HepG2 (cell line): ENCODE measurements around the gene TMCC2. TPM values are rescaled to one million over a fixed set of nuclear protein-coding genes. Genes with fewer than 3 reads are reported as not detected.

ENCODE experiments used
- ARID5B ChIP-seq: IDR thresholded peaks from 2 replicates; pipeline ENCODE4 v1.4.0; 2020; ENCODE audit warnings: mild to moderate bottlenecking, missing genetic modification reagents
- BORCS8-MEF2B ChIP-seq: sonication (generic); formaldehyde crosslinking; IDR thresholded peaks from 2 replicates; pipeline ENCODE4 v1.8.0; 2022; ENCODE audit warnings: mild to moderate bottlenecking, missing genetic modification reagents
- CENPBD1 ChIP-seq: sonication (generic); formaldehyde crosslinking; IDR thresholded peaks from 2 replicates; pipeline ENCODE4 v1.8.0; 2022; ENCODE audit warnings: missing genetic modification reagents, low read depth, mild to moderate bottlenecking, borderline replicate concordance
- ELF1 ChIP-seq: sonication (generic); formaldehyde crosslinking; IDR thresholded peaks from 2 replicates; pipeline ENCODE4 v1.4.0; 2020; ENCODE audit warnings: missing genetic modification reagents
- FOXO1 ChIP-seq: sonication (generic); formaldehyde crosslinking; IDR thresholded peaks from 2 replicates; pipeline ENCODE4 v1.4.0; 2020; ENCODE audit warnings: missing genetic modification reagents
- GTF2F1 ChIP-seq: fragments of 150-350 bp; IDR thresholded peaks from 2 replicates; pipeline ENCODE4 v1.6.1; 2014; ENCODE audit warnings: low read length
- HOXA3 ChIP-seq: sonication (generic); formaldehyde crosslinking; IDR thresholded peaks from 2 replicates; pipeline ENCODE4 v1.5.0; 2020; ENCODE audit warnings: missing genetic modification reagents
- MAF1 ChIP-seq: sonication (generic); formaldehyde crosslinking; IDR thresholded peaks from 2 replicates; pipeline ENCODE4 v1.5.0; 2020; ENCODE audit warnings: missing genetic modification reagents, borderline replicate concordance
- PHF21A ChIP-seq: sonication (generic); formaldehyde crosslinking; IDR thresholded peaks from 2 replicates; pipeline ENCODE4 v1.5.0; 2020; ENCODE audit warnings: mild to moderate bottlenecking, missing genetic modification reagents
- RCOR2 ChIP-seq: IDR thresholded peaks from 2 replicates; pipeline ENCODE4 v1.6.1; 2016; ENCODE audit warnings: missing biosample characterization, missing genetic modification reagents
- REL ChIP-seq: sonication (generic); formaldehyde crosslinking; conservative IDR thresholded peaks from 2 replicates; pipeline ENCODE4 v1.8.0; 2022; ENCODE audit warnings: mild to moderate bottlenecking, missing genetic modification reagents, moderate library complexity
- SAP130 ChIP-seq: IDR thresholded peaks from 2 replicates; pipeline ENCODE4 v1.6.1; 2016; ENCODE audit warnings: low read depth
- TBX2 ChIP-seq: sonication (generic); formaldehyde crosslinking; IDR thresholded peaks from 2 replicates; pipeline ENCODE4 v1.5.0; 2020; ENCODE audit warnings: missing genetic modification reagents, mild to moderate bottlenecking, borderline replicate concordance
- TCF12 ChIP-seq, 2 experiments: fragments of 450-650 bp in 1 of 2; sonication (generic) in 1 of 2; formaldehyde crosslinking in 1 of 2; IDR thresholded peaks; 2 replicates each; pipeline versions ENCODE4 v1.6.1 to v1.8.0; 2017 to 2022; ENCODE audit warnings: antibody characterized with exemption in 1 of 2, mild to moderate bottlenecking in 1 of 2, missing genetic modification reagents in 1 of 2, moderate library complexity in 1 of 2
- YEATS2 ChIP-seq: sonication (generic); formaldehyde crosslinking; IDR thresholded peaks from 2 replicates; pipeline ENCODE4 v1.4.0; 2020; ENCODE audit warnings: missing genetic modification reagents, borderline replicate concordance
- ZC3H13 ChIP-seq: sonication (generic); formaldehyde crosslinking; IDR thresholded peaks from 2 replicates; pipeline ENCODE4 v1.8.1; 2023; ENCODE audit warnings: mild to moderate bottlenecking, missing genetic modification reagents, moderate library complexity
- ZKSCAN8 ChIP-seq: IDR thresholded peaks from 2 replicates; pipeline ENCODE4 v1.6.1; 2016; ENCODE audit warnings: borderline replicate concordance, missing genetic modification reagents, missing compliant biosample characterization
- ZNF446 ChIP-seq: sonication (generic); formaldehyde crosslinking; IDR thresholded peaks from 2 replicates; pipeline ENCODE4 v1.5.0; 2020; ENCODE audit warnings: mild to moderate bottlenecking, missing genetic modification reagents
- ZNF512B ChIP-seq: sonication (generic); formaldehyde crosslinking; IDR thresholded peaks from 2 replicates; pipeline ENCODE4 v1.5.1; 2020; ENCODE audit warnings: missing genetic modification reagents, mild to moderate bottlenecking, borderline replicate concordance
- ZNF614 ChIP-seq: IDR thresholded peaks from 2 replicates; pipeline ENCODE4 v1.6.1; 2018; ENCODE audit warnings: missing biosample characterization, missing genetic modification reagents, inconsistent platforms, borderline replicate concordance
- ZNF777 ChIP-seq: sonication (generic); formaldehyde crosslinking; IDR thresholded peaks from 2 replicates; pipeline ENCODE4 v1.4.0; 2020; ENCODE audit warnings: missing genetic modification reagents
- ZNF788 ChIP-seq: sonication (generic); formaldehyde crosslinking; IDR thresholded peaks from 2 replicates; pipeline ENCODE4 v1.5.0; 2020; ENCODE audit warnings: mild to moderate bottlenecking, missing genetic modification reagents, borderline replicate concordance
- ZSCAN22 ChIP-seq: sonication (generic); formaldehyde crosslinking; IDR thresholded peaks from 2 replicates; pipeline ENCODE4 v1.4.0; 2020; ENCODE audit warnings: mild to moderate bottlenecking, missing genetic modification reagents
- ZSCAN30 ChIP-seq: sonication (generic); formaldehyde crosslinking; IDR thresholded peaks from 2 replicates; pipeline ENCODE4 v1.5.0; 2020; ENCODE audit warnings: mild to moderate bottlenecking, missing genetic modification reagents
- polyA plus RNA-seq, 8 experiments: library from polyadenylated mRNA; depleted of rRNA in 3 of 8; stranded (reverse) in 7 of 8; unstranded in 1 of 8; fragments of >200 nt; fragmentation: Illumina TruSeq in 4 of 8; extraction: Trizol in 4 of 8; gene quantifications; 2 replicates each; pipeline versions ENCODE4 v1.2.1 to v1.2.3, GENCODE V29; 2011 to 2016; ENCODE audit warnings: low read depth in 4 of 8, missing spikeins in 1 of 8, mixed read lengths in 1 of 8; ENCODE audit not compliant: insufficient read depth in 1 of 8
- total RNA-seq, 5 experiments: library from RNA; depleted of rRNA; stranded (reverse); fragments of >200 nt; fragmentation: Illumina TruSeq; extraction: Trizol; gene quantifications; 2 replicates each; pipeline ENCODE4 v1.2.3, GENCODE V29; 2016; ENCODE audit warnings: low read depth in 1 of 5

The TMCC2 gene
- total and polyA plus RNA-seq, 2 of the 13 experiments (the other 11 are each of a cell fraction or from before 2014, with no cell fraction given): 0.12 to 0.24 TPM

GRCh38 chr1:205211169-205211838 is 16.4 kb upstream of the TMCC2 start, which contains the start of gene DSTYK (continued):
- TF ChIP-seq FOXO1: peak; percentile 66; the same call in 1 of the 2 replicates
- TF ChIP-seq YEATS2: peak; percentile 92
- peak; percentile 92 for TF ChIP-seq SAP130 (CRISPR knock-in tag)
- TF ChIP-seq HOXA3 (CRISPR knock-in tag): peak; percentile 91
- peak; percentile 94; the same call in 1 of the 2 replicates for TF ChIP-seq REL (CRISPR knock-in tag)
- peak; percentile 68; the same call in 1 of the 2 replicates for TF ChIP-seq ZSCAN22 (CRISPR knock-in tag)
- peak; percentile 63; the same call in 1 of the 2 replicates for TF ChIP-seq CENPBD1 (CRISPR knock-in tag)
- peak; percentile 63; the same call in 1 of the 2 replicates for TF ChIP-seq ZNF777 (CRISPR knock-in tag)
- TF ChIP-seq ZNF446: peak; percentile 38; the same call in 1 of the 2 replicates
- no peak for TF ChIP-seq RCOR2 (CRISPR knock-in tag)
- no peak for TF ChIP-seq GTF2F1
- no peak for TF ChIP-seq TCF12 (IDR thresholded peaks at IDR 0.05)
- TF ChIP-seq TCF12 (CRISPR knock-in tag; IDR thresholded peaks at IDR 0.05): peak; percentile 60; the same call in 1 of the 2 replicates
- TF ChIP-seq ZC3H13 (CRISPR knock-in tag): peak; percentile 83
- peak; percentile 77 for TF ChIP-seq ELF1 (CRISPR knock-in tag)
- peak; percentile 74 for TF ChIP-seq TBX2 (CRISPR knock-in tag)
- TF ChIP-seq ZNF614: peak; percentile 93
- TF ChIP-seq PHF21A (CRISPR knock-in tag): peak; percentile 87
- peak; percentile 33; the same call in 1 of the 2 replicates for TF ChIP-seq ZSCAN30
- TF ChIP-seq ARID5B (CRISPR knock-in tag): peak; percentile 56
- TF ChIP-seq ZNF788 (CRISPR knock-in tag): peak; percentile 91
- peak; percentile 26; the same call in 1 of the 2 replicates for TF ChIP-seq ZNF512B (CRISPR knock-in tag)
- TF ChIP-seq ZKSCAN8 (CRISPR knock-in tag): peak; percentile 81; the same call in 1 of the 2 replicates
- peak; percentile 61; the same call in 1 of the 2 replicates for TF ChIP-seq BORCS8-MEF2B (CRISPR knock-in tag)
- peak; percentile 88 for TF ChIP-seq MAF1 (CRISPR knock-in tag)
